Activated naive CD4-positive, alpha-beta T cell treated with Interleukin-2 at 50 U/mL for 16 hours (primary cell): ENCODE measurements around the gene CDCA8.
A peak's percentile ranks its signal among the peaks of the same experiment; 100 is the strongest.

ENCODE experiments used
- DNase-seq: peaks from one replicate; pipeline ENCODE4 v3.0.0-alpha.2; 2020

Gene CDCA8

DNA sequence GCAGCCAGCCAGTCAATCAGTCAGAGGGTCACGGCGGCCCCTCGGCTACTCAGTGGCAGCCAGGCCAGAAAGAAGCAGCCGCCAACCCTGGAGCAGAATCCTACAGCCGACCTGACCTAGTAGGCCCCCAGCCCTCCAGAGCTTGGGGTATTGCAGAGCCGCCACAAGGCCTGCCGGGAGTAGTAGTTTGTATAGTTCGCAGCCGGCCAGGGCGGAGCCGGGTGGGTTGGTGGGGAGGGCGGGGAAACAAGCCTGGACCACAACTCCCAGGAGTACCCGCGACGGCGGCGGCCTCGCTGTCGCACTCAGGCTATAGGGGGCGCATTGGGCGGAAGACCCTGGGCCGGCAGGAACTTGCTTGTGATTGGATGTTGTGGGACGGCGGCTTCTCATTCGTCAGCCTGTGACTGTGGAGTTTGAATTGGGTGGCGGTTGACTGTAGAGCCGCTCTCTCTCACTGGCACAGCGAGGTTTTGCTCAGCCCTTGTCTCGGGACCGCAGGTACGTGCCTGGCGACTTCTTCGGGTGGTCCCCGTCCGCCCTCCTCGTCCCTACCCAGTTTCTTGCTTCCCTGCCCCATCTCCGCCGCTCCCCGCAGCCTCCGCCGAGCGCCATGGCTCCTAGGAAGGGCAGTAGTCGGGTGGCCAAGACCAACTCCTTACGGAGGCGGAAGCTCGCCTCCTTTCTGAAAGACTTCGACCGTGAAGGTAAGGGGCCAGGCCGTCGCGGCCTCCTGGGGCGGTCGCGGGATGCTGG is at the start of gene CDCA8:
CDCA8 (plus strand) TSS at position 439 of the 756 bp plus-strand sequence; CDS start at position 614, 175 bp downstream.
- DNase-seq: peak; percentile 99

DNA sequence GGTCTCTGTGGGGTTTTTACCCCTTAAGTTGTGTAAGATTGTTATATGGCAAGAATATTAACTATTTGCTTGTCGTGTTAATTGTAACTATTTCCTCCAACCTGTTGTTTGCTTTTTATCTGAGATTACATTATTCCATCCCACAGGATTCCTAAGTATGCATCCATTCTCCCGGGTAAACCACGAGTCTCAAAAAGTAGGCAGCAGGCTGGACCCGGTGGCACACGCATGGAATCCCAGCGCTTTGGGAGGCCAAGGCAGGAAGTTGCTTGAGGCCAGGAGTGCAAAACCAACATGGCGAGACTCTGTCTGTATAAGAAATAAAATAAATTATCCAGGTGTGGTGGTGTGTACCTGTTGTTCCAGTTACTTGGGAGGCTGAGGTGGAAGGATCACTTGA is 45.0 kb upstream of the CDCA8 start:
- no peak for DNase-seq

DNA sequence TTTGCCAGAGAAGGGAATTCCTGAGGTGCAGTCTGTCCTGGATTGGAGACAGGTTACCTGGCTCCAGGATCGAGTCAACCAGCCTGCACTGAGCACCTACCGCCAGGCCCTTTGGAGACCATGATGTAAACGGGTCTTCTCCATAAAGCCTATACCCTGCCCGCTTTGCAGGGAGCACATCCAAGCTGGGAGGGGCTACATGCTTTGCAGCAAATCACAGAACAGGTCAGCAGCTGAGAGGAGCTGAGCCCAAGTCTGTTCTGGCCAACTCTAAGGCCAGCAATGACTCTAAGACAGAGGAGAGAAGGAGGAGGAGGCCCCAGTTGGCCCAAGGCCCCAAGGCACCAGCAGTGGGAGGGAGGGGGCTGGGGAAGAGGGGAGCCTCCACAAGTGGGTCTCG is 42.1 kb upstream of the CDCA8 start:
- no peak for DNase-seq

DNA sequence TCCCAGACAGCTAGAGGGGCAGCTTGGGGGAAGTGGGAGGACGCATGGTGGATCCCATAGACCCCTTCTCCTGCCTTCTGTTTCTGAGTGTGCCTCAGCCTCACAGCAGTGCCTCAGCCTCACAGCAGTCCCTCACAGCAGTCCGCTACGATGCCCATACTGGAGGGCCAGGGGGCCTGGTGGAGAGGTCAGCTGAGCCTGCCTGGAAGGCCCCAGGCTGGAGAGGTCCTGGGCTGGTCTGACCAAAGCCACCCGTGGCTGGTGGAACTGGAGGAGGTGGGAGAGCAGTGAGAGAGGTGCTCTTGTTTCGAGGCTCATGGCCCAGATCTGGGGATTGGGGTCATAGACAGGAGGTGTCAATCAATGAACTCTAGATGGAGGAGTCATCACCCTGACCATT is 41.6 kb upstream of the CDCA8 start:
- no peak for DNase-seq

DNA sequence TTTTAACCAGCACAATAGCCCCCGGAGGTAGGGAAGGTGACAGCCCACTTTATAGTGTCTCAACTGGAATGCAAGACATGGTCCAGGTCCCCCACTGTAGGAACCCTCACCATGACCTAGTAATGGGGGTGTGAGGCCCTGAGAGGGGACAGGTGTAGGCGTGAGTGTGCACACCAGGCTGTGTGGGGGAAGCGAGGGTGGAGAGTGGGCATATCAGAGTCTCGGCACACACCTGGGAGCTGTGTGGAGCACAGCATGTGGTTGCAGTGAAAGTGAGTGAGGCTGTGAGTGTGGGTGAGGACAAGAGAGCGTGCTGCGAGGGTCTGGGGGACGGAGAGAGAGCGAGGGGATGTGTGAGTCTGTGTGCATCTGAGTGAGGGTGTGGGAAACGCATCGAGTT is 40.5 kb upstream of the CDCA8 start:
- no peak for DNase-seq

DNA sequence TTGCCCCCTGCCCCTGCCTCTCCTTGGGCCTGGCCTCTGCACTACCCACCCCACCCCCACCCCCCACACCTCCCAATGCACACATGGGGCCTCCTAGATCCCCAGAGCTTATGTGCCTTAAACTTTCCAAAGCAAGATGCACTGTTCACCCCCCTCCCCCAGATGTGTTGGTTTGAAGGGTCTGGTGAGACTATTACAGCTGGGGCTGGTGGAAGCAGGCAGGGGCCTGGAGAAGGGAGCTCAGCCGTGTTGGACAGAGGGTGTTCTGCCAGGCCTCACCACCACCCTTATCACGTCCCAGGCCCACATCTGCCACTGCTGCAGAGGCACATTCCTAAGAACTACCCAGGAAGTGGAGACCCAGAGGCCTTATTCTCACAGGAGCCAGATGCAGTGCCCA is 39.3 kb upstream of the CDCA8 start:
- no peak for DNase-seq

DNA sequence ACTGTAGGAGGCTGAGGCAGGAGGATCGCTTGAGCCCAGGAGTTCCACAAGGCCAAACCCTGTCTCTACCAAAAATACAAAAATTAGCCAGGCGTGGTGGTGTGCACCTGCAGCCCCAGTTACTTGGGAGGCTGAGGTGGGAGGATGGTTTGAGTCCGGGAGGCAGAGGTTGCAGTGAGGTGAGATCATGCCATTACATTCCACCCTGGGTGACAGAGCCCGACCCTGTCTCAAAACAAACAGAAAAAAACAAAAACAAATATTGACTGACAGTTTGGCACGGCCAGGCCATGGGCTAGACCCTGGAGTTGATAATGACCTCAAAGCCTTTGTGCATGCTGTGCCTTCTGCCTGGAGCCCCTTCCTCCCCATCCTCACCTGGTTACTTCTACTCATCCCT is 38.4 kb upstream of the CDCA8 start:
- DNase-seq: no peak

DNA sequence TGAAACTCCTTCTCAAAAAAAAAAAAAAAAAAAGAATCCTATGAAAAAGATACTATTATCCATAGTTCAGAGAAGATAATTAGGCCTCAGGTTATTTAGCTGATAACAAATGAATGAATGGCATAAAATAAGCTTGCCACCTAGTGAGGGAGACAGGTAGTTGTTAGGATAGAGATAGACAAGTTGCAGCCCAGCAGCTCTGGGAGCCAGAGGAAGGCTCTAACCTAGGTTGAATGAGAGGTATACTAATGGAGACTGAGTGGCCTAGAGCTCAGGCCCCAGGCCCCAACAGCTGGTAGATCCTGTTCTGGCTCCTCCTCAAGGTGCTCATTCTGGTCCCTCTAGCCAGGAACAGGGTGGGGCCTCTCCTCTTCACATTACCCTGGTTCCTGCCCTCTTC is 37.0 kb upstream of the CDCA8 start:
- DNase-seq: no peak

DNA sequence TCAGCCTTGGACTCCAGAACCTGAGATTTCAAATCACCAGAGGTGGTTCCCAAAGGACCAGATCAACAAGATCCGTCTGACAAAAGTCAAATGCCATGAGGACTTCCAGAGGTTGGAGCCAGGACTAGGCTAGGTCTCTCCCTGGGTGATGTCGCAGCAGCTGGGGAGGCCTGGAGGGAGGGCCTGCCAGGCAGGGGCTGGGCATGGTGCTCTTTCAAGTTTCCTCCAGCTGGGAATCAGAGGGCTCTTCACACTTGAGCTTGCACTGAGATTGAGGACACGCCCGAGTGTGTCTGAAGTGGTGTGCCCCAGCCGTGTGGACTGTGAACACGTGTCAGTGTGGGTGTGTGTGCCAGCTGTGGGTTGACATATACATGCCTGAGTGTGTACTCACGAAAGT is 36.3 kb upstream of the CDCA8 start:
- DNase-seq: no peak

DNA sequence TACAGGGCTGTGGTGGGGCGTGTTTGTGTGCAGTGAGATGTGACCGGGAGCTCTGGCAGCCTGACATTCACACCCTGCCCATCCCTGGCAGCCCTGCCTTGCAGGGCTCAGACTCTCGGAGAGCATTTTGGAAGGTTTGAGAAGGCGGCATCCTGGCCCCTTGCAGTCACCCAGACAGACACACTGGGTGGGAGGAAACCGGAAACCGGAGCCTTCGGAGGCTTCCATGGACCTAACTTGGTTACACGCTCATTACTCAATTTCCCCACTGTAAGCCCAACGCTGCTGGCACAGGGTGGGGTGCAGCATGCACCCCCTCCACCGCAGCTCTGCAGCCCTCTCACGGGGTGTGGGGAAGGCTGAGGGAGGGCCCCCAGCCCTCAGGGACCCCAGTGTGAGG is 35.4 kb upstream of the CDCA8 start:
- no peak for DNase-seq

DNA sequence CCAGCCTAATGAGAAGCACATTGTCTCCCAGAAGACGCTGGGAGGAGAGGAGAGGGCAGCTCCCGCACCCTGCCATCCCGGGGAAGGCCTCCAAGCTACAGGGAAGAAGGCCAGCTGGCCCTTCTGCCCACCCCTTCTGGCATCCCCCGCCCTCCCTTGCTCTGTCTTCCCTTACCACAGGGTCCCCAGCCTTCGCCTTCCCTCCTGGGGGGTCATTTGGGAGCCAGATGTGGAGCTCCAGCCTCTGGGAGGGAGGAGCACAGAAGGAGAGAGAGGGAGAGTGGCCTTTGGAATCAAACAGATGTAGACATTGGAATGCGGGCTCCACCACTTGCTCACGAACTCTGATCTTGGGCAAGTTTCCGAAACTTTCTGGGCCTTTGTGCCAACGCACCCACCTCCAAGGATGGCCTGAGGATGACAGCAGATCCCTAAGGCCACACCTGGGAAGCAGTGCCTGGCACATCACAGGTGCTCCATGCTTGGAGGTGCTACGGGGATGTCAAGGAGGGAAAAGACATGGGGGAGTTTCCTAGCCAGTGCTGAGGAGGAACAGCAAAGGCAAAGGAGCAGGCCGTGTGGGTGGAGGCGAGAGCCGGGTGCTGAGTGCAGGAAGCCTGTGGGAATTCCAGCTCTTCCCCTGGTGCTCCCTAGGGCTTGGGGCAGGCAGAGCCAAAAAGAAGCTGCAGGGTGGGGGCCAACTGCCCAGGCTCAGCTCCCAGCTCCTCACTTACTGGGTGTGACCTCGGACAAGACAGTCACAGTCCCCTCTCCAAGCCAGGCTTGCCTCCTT is 34.5 kb upstream of the CDCA8 start:
- no peak for DNase-seq

DNA sequence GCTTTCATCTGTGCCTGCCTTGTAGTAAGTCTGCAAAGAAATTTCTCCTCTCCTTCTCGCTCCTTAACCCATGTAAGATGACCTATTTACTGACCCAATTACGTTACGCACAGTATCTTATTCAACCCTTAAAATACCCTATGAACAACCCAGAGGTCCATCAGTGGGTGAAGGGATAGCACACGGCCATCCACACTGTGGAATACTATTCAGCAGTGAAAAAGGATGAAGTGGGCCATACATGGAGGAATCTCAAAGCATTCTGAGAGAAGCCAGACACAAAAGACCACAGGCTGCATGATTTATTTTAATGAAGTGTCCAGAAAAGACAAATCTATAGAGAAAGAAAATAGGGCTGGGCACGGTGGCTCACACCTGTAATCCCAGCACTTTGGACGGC is 33.8 kb upstream of the CDCA8 start:
- DNase-seq: no peak

DNA sequence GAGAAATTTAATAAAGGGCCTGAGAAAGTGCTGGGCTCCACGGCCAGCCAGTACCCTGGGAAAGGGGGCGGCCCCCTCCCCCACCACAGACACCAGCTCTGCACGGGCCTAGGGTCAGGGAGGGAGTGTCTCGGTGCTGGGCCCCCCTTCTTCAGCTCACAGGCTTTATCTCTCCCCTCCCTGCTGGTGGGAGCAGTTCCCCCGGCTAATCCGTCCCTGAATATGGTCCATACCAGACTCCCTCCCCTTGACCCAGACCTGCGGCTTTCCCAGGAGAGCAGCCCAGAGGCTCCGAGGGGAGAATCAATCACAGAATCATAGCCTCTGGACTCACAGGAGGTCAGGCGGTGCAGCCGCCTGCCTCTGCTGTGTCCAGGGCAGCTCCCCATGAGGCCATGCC is 31.7 kb upstream of the CDCA8 start:
- no peak for DNase-seq

DNA sequence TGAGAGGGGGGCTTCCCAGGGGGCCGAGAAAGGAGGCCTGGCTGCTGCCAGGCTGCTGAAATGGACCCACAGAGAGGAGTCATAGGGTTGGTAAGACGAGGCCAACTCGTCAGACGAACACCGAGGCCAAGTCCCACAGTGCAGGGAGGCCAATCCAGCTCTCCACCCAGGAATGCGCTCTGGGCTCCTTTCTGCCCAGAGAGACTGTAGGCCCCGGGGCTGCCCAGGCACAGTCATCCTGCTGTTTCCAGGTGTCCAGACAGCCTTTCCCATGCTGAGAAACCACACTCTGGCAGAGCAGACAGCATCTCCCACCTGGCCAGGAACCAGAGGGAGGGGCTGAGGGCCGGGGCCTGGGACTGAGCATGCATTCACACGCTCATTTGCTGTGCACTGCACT is 30.9 kb upstream of the CDCA8 start:
- DNase-seq: no peak

DNA sequence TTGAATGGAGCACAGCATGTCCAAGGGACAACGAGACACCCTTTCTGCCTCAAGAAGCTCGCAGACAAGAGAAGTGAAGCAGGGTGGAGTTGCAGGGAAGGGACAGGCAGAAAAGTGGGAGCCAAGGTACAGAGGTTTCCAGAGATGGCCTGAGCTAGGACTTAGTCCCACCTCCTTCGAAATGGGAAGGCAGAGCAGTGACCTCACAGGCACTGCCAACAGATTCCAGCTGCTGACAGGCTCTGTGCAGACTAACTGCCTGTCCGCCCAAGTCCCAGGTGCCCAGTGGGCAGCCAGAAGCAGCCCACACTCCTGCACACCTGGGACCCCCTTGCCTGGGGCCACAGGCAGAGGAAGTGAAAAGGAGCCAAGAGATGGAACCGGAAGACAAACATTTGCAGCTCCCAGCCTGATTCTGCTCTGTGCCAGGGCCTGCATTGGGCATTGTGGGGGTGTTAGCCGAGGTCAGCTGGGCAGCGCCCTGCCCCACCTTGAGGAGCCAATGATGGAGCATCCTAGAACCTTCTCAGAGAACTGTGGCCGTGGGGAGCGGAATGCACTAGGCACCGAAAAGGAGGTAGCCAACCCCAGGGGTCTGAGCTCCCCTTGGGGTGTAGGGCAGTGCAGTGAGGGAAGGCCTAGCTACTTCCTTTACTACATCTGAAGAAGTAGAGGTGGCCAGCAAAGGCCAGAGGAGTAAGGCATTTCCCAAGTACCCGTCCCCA is 30.1 kb upstream of the CDCA8 start:
- DNase-seq: no peak

DNA sequence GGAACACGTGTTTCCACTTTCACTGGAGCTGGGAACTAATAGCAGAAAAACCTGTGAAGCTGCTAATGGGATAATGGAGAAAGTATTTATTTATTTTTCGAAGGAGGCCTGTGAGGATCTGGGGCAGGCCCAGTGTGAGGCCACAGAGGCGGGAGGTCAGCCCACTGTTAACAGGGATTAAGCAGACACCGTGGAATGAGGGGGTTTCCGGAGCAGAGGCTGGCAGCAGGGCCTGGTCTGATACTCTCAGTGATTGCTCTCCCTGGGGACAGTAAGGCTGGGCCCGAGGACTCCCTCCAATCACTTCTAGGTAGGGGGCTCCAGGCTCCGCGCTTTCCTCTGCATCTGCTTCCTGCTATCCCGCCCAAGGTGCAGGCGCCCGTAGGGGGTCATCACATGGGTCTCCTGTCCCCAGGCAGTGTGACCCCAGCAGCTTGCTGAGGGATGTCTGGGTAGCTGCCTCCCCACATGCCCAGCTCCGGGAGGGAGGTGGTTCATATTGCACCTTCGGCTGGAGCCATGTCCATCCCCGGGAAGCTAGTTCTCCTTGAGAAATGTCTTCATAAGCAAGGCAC is 28.8 kb upstream of the CDCA8 start:
- no peak for DNase-seq

DNA sequence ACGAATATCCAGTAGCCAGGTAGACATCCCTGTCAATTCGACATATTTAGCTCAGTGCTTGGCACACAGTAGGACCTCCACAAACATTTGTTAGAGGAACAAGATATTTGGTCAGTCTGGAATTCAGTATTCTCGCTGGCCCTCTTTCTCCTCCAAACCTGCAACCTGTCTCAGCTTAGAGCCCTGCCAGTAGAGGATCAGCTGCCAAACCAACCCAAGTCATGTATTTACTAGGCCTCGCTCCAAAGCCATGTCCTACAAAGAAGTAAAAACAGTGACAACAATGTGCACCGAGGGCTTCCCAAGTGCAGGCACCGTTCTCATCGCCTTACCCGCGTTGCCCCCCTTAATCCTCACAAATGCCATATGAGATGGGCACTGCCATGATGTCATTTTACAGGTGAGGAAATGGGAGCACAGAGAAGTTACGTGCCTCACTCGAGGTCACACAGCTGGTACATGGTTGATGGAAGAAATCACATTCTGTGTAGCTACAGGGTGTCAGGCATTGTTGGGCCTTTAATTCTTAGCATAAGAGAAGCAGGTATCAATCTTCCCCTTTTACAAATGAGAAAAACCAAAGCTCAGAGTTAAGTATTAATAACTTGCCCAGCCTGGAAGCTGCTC is 26.0 kb upstream of the CDCA8 start:
- DNase-seq: no peak

DNA sequence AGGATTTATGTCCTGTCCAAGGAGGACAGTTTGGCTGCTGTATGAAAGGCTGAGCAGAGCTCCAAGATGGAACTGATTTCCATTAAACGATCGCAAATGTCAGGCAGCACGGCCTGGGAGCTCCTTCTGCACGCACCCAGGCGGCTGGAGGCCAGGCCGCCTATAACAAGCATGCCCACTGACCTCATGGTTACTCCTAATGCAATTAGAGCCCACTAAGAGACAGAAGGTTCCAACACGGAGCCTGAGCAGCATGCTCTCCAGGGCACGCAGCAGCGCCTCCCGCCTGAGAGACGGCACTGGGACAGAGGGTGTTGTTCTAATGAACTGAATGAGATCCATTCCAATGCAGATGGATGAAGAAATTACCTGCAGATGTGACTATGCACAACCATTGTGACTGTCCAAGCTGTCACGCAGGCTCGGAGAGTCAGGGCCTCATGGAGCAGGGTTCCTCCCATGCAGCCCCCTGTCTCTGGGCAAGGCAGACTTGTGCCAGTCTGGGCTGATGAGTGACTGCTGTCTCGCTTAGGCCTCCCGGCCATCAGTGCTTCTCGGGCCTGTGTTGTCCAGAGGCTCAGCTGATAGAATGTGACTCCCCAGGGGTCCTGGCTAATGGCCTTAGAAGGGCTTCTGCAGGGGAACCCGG is 25.2 kb upstream of the CDCA8 start:
- DNase-seq: no peak

DNA sequence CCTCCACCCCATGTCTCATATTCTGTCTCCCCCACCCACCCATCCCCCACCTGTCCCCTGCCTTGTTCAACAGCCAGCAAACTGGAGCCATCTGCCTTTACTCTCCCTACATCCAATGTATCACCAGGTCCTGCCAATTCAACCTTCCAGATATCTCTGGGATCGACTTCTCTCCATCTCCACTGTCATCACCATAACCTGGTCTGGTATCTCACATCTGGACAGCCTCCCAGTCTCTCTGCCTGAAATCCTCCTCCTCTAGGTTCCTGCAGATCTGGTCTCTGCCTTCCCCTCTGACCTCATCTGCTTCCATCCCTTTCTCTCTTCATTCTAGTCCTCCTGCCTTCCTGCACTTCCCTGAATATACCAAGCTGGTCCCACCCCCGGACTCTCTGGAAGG is 22.2 kb upstream of the CDCA8 start:
- no peak for DNase-seq

DNA sequence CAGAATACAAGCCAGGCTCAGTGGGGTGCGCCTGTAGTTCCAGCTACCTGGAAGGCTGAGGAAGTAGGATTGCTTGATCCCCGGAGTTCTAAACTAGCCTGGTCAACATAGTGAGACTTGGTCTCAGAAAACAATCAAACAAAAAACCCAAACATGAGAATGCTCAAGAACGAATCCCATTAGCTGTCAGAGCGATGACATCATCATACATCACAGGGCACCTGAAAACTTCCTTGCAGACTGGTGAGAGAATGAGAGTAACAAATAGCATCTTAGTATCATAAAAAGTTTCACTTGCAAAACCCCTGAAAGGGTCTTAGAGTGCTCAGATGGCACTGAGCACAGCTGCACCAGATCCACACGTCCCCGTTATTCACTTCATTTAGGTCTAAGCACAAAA is 21.1 kb upstream of the CDCA8 start:
- DNase-seq: no peak

DNA sequence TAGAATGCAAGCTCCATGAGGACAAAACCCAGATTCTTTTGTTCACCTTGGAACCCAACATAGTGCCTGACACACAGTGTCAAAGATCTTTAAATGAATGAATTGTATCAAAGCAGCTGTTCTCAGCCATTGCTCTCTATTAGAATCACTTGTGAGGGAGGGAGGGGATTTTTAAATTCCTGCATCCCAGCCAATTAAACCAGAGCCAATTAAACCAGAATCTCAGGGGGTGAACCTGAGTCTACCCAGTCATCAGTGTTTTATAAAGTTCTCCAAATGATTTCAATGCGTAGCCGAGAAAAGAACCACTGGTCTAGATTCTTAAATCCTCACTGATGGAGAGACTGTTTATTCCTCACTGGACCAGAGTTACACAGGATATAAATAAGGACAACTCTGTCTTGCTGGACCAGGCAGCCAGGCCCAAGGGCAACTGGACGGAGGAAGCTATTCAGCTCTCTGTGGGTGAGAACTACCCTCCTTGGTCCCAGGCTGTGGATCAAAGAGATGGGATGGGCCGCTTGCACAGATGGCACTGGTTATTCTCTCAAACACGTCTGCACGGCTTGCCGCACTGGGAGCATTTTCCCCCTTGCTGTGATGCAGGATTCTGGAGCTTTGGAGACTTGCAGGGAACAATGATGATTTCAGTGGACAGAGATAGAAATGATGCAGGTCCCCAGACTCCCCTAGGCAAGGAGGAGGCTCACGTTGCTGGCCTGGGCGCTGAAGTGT is 20.0 kb upstream of the CDCA8 start:
- DNase-seq: no peak

DNA sequence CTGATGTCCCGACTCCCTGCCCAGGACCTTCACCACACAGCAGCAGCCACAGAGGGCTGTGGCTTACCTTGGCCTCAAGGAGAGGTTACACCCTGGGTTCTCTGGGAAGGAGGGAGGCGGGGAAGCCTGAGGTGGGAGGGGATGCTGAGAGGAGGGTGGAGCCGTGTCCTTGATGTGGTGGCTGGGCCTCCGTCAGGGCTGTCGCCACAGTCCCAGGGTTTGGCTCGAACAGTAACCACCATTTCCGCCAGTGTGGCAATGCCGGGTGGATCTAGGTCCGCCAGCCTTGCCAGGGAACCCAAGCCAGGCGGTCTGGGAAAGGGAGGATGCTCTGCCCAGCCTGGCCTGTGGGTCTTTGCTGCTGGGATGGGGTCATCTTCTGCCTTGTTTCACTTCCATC is 18.4 kb upstream of the CDCA8 start:
- peak; percentile 45 for DNase-seq
